Keratinocyte (primary cell): ENCODE measurements around the gene MT2A. TPM values are rescaled to one million over a fixed set of nuclear protein-coding genes. Genes with fewer than 3 reads are reported as not detected.

Experiments used
- DNase-seq: peaks from one replicate; pipeline ENCODE4 v3.0.0-alpha.2; 2011; ENCODE audit warnings: low read depth, missing footprints, low spot score
- FAIRE-seq: peaks from 2 replicates; lab custom pipeline; 2011; peaks lifted over from hg19 to GRCh38; lab: Jason Lieb, UNC
- H2AFZ ChIP-seq: 2 replicates; pipeline ENCODE4 v1.6.0; 2012; ENCODE audit warnings: low read length, control low read depth, inconsistent platforms; ENCODE audit not compliant: control insufficient read depth
- H3K27ac ChIP-seq: 2 replicates; pipeline ENCODE4 v1.5.1; 2011; ENCODE audit warnings: low read length; ENCODE audit not compliant: control insufficient read depth, insufficient read depth
- H3K27me3 ChIP-seq: 3 replicates; pipeline ENCODE4 v1.6.0; 2011; ENCODE audit warnings: low read length; ENCODE audit not compliant: control insufficient read depth, insufficient read depth; ENCODE audit errors: extremely low read depth
- H3K36me3 ChIP-seq, 2 experiments: 2 replicates in 1 of 2; 3 replicates in 1 of 2; pipeline ENCODE4 v1.5.1; 2011; ENCODE audit warnings: low read length in 2 of 2, mild to moderate bottlenecking in 1 of 2; ENCODE audit not compliant: control insufficient read depth in 2 of 2, insufficient read depth in 2 of 2; ENCODE audit errors: extremely low read depth in 1 of 2
- H3K4me1 ChIP-seq: 3 replicates; pipeline ENCODE4 v1.5.1; 2011; ENCODE audit warnings: low read length; ENCODE audit not compliant: control insufficient read depth, insufficient read depth; ENCODE audit errors: extremely low read depth
- H3K4me2 ChIP-seq: 3 replicates; pipeline ENCODE4 v1.6.0; 2011; ENCODE audit warnings: low read depth, low read length; ENCODE audit not compliant: control insufficient read depth, insufficient read depth; ENCODE audit errors: extremely low read depth
- H3K4me3 ChIP-seq, 3 experiments: fragments of 200-600 bp in 1 of 3; sonication (generic) in 1 of 3; 2 replicates in 2 of 3; 3 replicates in 1 of 3; pipeline ENCODE4 v1.5.1; 2011 to 2016; ENCODE audit warnings: low read length in 3 of 3, mild to moderate bottlenecking in 3 of 3, control low read depth in 2 of 3, inconsistent platforms in 1 of 3, low read depth in 1 of 3, mixed read lengths in 1 of 3, mixed run types in 1 of 3, moderate library complexity in 1 of 3; ENCODE audit not compliant: control insufficient read depth in 2 of 3, insufficient read depth in 2 of 3; ENCODE audit errors: extremely low read depth in 1 of 3
- H3K79me2 ChIP-seq: 2 replicates; pipeline ENCODE4 v1.6.0; 2012; ENCODE audit warnings: low read length; ENCODE audit not compliant: control insufficient read depth, insufficient read depth
- H3K9ac ChIP-seq: 3 replicates; pipeline ENCODE4 v1.6.0; 2011; ENCODE audit warnings: low read length; ENCODE audit not compliant: control insufficient read depth, insufficient read depth; ENCODE audit errors: extremely low read depth
- H3K9me1 ChIP-seq: 3 replicates; pipeline ENCODE4 v1.6.0; 2011; ENCODE audit warnings: low read length; ENCODE audit not compliant: control insufficient read depth, insufficient read depth; ENCODE audit errors: extremely low read depth
- H3K9me3 ChIP-seq: 2 replicates; pipeline ENCODE4 v1.5.1; 2012; ENCODE audit warnings: low read depth, low read length; ENCODE audit not compliant: control insufficient read depth
- H4K20me1 ChIP-seq: 3 replicates; pipeline ENCODE4 v1.6.0; 2011; ENCODE audit warnings: low read length; ENCODE audit not compliant: control insufficient read depth, insufficient read depth; ENCODE audit errors: extremely low read depth
- EZH2 ChIP-seq: IDR thresholded peaks from one replicate; pipeline ENCODE4 v1.6.1; 2012; ENCODE audit warnings: inconsistent platforms, mild to moderate bottlenecking, low read length, moderate library complexity
- dilution Hi-C: fragments of 300-500 bp; cut with MboI; formaldehyde crosslinking; loops from one replicate; pipeline ENCODE4 v1.7.0; 2020; ENCODE audit warnings: low sequenced_read_pairs; ENCODE audit not compliant: extremely low pct_ligation_motif_present
- polyA plus RNA-seq, 5 experiments: library from polyadenylated mRNA; depleted of rRNA in 3 of 5; stranded (reverse) in 3 of 5; stranded (forward) in 1 of 5; unstranded in 1 of 5; fragments of >200 nt; gene quantifications; 1 replicate in 1 of 5; 2 replicates in 3 of 5; 3 replicates in 1 of 5; pipeline versions ENCODE4 v1.2.1 to v1.2.3, GENCODE V29; 2011 to 2012; ENCODE audit warnings: missing spikeins in 2 of 5, low read depth in 1 of 5, low replicate concordance in 1 of 5
- TF ChIP-seq, protein P1 (sequence below), 3 experiments: IDR thresholded peaks in 1 of 3; conservative IDR thresholded peaks in 1 of 3; optimal IDR thresholded peaks in 1 of 3; 2 replicates in 2 of 3; 3 replicates in 1 of 3; pipeline versions ENCODE3 to v1.5.1; 2011; ENCODE audit warnings: low read length in 3 of 3, mild to moderate bottlenecking in 3 of 3, moderate library complexity in 2 of 3, control low read depth in 1 of 3, inconsistent platforms in 1 of 3; ENCODE audit not compliant: insufficient read depth in 2 of 3; ENCODE audit errors: extremely low read depth in 1 of 3

The MT2A gene
- polyA plus RNA-seq, 1 donor (not counting 4 experiments of a cell fraction or from before 2014, with no cell fraction given) = 990 TPM

DNA sequence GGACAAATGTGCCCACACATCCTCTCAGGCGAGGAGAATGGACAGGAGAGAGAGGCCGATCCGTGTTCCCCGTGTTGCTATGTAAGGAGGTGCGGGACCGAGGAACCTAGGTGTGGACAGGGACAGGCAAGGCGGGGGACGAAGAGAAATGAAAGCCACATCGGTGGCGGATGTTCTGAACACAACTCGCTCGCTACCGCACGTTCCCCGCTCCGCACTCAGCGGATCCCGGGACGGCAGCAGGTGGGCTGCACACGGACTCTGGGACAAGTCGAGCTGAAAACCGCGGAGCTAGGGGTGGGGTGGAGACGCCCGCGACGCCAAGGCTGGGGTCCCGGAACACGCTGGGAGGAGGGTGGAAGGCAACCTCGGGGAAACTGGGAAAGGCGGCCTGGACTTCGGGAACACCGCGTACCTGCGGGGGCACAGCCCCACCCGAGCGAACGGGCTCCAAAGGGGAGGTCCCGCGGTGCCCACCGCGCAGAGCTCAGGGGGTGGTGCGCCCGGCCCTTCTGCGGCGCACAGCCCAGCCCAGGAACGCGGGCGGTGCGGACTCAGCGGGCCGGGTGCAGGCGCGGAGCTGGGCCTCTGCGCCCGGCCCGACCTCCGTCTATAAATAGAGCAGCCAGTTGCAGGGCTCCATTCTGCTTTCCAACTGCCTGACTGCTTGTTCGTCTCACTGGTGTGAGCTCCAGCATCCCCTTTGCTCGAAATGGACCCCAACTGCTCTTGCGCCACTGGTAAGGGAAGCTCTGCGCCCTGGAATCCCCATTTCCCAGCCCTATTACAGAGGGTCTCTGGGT, 17.0 kb downstream of the MT2A start, which contains the start of gene MT1E:
Gene MT1E (plus strand): TSS at position 642 of the 803 bp plus-strand sequence. CDS start 71 bp downstream, at position 713.
- no peak for FAIRE-seq
- DNase-seq = no peak
- H3K9ac ChIP-seq = peak within 1 kb of the TSS; percentile 69
- peak within 1 kb of the TSS; percentile 57 for H3K27ac ChIP-seq
- H3K27me3 ChIP-seq = no peaks in the 10 kb centered on the region
- peaks cover 10% of the 10 kb centered on the region for H3K4me1 ChIP-seq
- peak within 1 kb of the TSS; percentile 69 for H2AFZ ChIP-seq
- no peaks in the 10 kb centered on the region for H3K9me3 ChIP-seq
- peak within 1 kb of the TSS; percentile 45 to 78 (median 67) for H3K4me3 ChIP-seq
- peaks cover 3% of the 10 kb centered on the region for H4K20me1 ChIP-seq
- peak within 1 kb of the TSS; percentile 91 for H3K4me2 ChIP-seq
- dilution Hi-C loops = no loop called here
- H3K9me1 ChIP-seq = no peaks in the 10 kb centered on the region
- H3K79me2 ChIP-seq = peaks cover 9% of the 10 kb centered on the region
- TF ChIP-seq, protein P1, sequence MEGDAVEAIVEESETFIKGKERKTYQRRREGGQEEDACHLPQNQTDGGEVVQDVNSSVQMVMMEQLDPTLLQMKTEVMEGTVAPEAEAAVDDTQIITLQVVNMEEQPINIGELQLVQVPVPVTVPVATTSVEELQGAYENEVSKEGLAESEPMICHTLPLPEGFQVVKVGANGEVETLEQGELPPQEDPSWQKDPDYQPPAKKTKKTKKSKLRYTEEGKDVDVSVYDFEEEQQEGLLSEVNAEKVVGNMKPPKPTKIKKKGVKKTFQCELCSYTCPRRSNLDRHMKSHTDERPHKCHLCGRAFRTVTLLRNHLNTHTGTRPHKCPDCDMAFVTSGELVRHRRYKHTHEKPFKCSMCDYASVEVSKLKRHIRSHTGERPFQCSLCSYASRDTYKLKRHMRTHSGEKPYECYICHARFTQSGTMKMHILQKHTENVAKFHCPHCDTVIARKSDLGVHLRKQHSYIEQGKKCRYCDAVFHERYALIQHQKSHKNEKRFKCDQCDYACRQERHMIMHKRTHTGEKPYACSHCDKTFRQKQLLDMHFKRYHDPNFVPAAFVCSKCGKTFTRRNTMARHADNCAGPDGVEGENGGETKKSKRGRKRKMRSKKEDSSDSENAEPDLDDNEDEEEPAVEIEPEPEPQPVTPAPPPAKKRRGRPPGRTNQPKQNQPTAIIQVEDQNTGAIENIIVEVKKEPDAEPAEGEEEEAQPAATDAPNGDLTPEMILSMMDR (optimal IDR thresholded peaks at IDR 0.05 in 1 of 3, IDR thresholded peaks at IDR 0.05 in 1 of 3, conservative IDR thresholded peaks at IDR 0.05 in 1 of 3; ENCODE audit: extremely low read depth in 1 of 3, insufficient read depth in 2 of 3, low read length in 3 of 3) = no peak
- TF ChIP-seq EZH2 = no peak
- no peaks in the 10 kb centered on the region for H3K36me3 ChIP-seq

DNA sequence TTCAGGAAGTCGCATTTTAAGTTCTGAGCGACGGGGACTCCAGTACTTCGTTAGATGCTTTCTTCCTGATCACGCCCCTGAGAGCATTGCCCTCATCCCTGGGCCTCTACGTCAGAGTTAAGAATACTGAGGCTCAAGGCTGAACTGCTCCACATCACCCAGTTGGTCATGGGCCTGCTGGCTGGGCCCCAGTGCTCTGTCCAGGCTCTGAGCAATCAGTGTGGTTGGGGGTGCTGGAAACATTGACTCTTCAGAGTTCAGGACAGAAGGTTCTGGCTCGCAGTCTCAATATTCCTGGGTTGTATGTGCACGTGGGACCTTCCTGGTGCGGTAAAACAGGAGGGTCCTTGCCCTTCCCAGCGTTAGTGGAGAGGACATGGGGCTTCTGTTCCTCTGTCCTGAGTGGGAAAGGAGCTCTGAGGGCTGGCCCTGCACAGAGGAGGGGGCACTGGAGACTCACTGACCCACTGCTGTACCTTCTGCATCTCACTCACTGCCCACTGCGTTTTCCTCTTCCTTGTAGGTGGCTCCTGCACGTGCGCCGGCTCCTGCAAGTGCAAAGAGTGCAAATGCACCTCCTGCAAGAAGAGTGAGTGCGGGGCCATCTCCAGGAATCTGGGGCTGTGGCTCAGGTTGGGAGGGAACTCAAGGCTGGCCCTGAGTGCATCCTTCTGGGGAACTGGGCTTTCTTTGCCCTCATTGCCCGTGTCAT, 17.7 kb downstream of the MT2A start:
- dilution Hi-C loops = no loop called here
- TF ChIP-seq, protein P1 (optimal IDR thresholded peaks at IDR 0.05 in 1 of 3, IDR thresholded peaks at IDR 0.05 in 1 of 3, conservative IDR thresholded peaks at IDR 0.05 in 1 of 3; ENCODE audit: extremely low read depth in 1 of 3, insufficient read depth in 2 of 3, low read length in 3 of 3) = no peak
- TF ChIP-seq EZH2 = no peak
- H3K79me2 ChIP-seq = peaks cover 9% of the 10 kb centered on the region
- H2AFZ ChIP-seq = no peak overlapping the region
- no peaks in the 10 kb centered on the region for H3K36me3 ChIP-seq
- no peaks in the 10 kb centered on the region for H3K27me3 ChIP-seq
- peaks cover 3% of the 10 kb centered on the region for H4K20me1 ChIP-seq
- peak overlapping the region; percentile 57 for H3K27ac ChIP-seq
- peak overlapping the region; percentile 45 to 78 (median 67) for H3K4me3 ChIP-seq
- H3K9me3 ChIP-seq = no peaks in the 10 kb centered on the region
- FAIRE-seq (no peak), DNase-seq (no peak)
- H3K9me1 ChIP-seq = no peaks in the 10 kb centered on the region
- peak overlapping the region; percentile 69 for H3K9ac ChIP-seq
- peak overlapping the region; percentile 91 for H3K4me2 ChIP-seq
- peaks cover 10% of the 10 kb centered on the region for H3K4me1 ChIP-seq
